Dermis blood vessel endothelial cell (primary cell): Measurements from ENCODE around the gene RNF208. TPM values are rescaled to one million over a fixed set of nuclear protein-coding genes. Genes with fewer than 3 reads are reported as not detected.

ENCODE experiments used
- DNase-seq: peaks from one replicate; pipeline ENCODE4 v3.0.0; 2010
- total RNA-seq: library from RNA; depleted of rRNA; stranded (reverse); fragments of >200 nt; gene quantifications from 2 replicates; pipeline ENCODE4 v1.2.3, GENCODE V29; 2014

Gene RNF208
- total RNA-seq, 1 donor from 2014 or later, result not detected

DNA sequence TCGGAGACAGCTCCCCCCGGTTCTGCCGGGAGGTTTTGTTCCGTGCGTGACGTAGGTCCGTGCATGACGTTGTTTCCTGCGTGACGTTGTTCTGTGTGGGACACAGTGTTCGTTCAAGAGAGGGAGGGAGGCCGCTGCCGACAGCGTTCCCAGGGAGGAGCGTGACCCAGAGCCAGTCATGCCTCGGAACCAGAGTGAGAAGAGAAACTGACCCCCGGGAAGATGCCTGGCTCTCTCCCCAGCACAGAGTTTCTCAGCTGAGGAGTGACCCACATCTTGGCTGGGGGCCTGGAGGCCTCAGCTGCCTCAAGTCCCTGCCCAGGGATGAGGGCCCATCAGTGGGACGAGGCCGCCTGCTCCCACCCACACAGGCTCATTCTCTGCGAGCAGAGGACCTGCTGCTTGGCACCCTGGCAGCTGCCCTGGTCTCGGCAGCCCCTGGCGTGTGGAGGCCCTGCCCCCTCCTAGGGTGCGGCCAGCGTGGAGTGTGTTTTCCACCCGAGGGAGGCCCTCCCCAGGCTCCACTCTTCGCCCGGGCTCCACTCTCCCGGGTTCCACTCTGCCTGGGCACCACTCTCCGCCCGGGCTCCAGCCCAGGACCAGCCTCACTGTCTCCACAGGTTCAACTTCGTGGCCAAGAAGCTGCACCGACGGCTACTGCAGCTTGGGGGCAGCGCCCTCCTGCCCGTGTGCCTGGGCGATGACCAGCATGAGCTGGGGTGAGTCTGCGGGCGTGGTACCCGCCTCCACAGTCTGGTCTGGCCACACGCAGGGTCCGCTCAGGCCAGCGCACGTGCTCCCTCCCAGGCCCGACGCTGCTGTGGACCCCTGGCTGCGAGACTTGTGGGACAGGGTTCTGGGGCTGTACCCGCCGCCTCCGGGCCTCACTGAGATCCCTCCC is 8.6 kb downstream of the RNF208 start:
- DNase-seq, result no peak

DNA sequence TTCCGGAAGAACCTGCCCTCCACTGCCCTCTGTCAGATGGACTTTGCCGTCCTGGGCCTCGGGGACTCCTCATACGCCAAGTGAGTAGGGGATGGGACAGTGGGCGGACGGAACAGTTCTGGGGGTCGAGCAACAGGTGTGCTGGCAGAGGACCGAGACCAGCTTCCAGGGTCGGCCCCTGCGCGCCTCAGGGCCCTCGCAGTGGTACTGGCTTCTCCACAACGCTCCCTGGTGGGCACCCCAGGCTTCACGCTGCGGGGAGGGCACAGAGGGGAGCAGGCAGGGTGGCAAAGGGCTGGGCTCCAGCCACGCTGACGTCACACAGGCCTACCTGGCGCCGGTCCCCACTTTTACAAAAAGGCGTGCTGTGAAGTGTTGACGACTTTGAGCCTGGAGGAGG is 9.5 kb downstream of the RNF208 start:
- DNase-seq, result no peak

DNA sequence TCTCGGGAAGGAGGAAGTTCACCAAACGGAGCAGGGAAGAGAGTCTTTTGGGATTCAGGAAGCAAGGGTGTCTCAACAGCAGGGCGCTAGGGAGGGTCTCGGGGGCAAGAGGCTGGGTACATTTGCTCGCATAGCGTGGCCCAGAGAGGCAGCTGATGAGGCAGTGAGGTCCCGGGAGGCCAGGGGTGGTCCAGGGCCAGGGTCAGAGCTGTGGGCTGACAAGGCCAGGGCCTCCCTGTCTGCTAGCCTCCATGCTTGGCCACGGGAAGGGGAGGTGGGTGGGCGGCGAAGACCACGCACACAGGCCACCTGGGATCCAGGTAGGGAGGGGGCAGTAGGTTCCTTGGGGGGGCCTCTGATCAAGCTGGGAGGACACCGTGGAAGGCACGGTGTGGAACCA is 10.5 kb downstream of the RNF208 start:
- no peak for DNase-seq

DNA sequence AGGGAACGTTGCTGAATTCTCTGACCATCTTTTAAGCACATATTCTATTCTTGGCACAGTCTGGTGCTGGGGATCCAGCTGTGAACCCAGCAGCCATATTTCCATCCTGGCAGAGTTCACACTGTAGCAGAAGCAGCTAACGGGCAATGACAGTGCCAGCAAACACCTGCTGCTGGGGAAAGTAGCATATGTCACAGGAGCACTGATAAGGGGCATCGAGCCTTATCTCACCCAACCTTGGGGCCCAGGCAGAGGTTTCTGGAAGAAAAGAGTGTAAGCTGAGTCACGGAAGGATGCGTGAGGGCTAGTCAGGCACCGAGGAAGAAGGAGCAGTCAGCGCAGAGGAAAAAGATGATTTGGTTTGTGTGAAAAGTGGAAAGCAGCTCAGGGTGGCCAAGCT is 15.4 kb downstream of the RNF208 start:
- no peak for DNase-seq

DNA sequence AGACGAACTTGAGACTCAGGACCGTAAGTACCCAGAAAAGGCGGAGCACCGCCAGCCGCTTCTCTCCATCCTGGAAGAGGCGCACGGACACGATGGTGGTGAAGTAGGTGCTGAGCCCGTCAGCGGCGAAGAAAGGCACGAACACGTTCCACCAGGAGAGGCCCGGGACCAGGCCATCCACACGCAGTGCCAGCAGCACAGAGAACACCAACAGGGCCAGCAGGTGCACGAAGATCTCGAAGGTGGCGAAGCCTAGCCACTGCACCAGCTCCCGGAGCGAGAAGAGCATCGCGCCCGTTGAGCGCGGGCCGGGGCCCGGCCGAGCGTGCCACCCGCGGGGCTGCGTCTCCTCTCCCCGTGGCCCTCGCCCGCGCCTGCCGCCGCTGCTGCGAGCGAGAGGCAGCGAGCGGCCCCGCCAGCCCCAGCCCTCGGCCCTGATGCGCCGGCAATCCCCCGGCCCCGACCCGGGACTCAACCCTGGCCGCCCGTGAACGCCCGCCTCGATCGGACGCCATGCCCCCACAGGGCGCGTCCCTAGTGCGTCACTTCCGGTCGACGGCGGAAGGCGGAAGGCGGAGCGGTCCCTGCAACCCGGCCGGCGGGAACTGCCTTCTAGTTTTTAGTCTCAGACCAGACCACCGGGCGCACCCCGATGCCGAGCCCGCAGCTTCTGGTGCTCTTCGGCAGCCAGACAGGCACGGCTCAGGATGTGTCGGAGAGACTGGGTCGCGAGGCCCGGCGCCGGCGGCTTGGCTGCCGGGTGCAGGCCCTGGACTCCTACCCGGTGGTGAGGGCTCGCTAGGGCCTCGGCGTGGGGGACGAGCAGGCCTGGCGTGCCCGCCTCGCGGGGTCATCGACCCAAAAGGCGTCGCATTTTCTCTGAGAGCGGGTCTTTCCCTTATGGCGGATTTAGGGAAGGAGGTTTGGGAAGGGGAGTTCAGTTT is 16.6 kb downstream of the RNF208 start, which contains the start of the genes NDOR1 and TMEM203:
TSS of gene NDOR1 (plus strand) at position 575 of the 944 bp plus-strand sequence. CDS start at position 653, 78 bp downstream.
TSS of gene TMEM203 (minus strand) at position 523 of the 944 bp plus-strand sequence. CDS start at position 289, 234 bp downstream.
- peak; percentile 91 for DNase-seq

DNA sequence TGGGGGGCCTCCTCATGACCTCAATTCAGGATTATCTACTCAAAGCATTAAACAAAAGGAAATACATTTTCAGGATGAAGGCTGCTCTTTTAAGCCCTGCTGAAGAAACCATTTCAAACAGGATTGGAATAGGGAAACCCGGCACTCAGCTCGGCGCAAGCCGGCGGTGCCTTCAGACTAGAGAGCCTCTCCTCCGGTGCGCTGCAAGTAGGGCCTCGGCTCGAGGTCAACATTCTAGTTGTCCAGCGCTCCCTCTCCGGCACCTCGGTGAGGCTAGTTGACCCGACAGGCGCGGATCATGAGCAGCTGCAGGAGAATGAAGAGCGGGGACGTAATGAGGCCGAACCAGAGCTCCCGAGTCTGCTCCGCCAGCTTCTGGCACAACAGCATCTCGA is 17.3 kb downstream of the RNF208 start:
- DNase-seq, result no peak

DNA sequence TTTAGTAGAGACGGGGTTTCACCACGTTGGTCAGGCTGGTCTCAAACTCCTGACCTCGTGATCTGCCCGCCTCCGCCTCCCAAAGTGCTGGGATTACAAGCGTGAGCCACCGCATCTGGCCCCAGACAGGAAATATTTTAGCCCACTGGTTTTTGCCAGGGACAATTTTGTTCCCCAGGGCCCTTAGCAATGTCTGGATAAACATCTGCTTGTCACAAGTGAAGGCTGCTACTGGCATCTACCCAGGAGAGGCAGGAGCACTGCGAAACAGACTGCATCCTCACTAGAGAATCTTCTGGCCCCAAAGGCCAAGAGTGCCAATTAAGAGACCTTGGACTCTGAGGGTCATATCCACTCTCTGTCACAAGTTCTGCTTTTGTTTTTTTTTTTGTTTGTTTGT is 19.1 kb downstream of the RNF208 start:
- DNase-seq, result no peak

DNA sequence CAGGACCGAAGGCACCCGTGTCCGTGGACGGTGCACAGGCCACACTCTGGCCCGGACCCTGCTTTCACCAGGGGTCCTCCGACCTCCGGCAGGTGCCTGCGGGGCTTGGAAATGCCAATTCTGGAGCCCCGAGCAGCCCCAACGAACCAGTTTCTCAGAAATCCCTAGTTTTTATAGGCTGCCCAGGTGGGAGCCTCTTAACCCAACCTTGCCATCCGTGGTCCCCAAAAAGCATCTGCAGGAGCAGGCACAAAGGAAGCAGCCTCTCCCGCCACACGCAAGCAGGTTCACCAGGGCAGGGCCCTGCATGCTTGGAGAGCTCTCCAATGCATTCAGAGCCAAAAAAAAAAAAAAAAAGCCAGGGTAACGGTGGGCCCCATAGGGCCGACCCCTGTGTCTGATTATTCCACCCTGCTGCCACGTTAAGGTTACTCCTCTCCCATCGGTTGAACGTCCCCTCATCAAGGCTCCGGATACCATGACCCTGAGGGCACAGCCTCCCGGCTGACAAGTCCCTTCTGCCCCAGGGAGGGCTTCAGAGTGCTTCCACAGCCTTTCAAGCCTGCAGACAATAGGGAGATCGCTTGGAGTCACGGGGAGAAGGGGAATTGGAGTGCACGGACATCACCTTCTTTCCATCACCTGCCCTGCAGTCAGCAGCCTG is 20.7 kb downstream of the RNF208 start:
- DNase-seq, result no peak

DNA sequence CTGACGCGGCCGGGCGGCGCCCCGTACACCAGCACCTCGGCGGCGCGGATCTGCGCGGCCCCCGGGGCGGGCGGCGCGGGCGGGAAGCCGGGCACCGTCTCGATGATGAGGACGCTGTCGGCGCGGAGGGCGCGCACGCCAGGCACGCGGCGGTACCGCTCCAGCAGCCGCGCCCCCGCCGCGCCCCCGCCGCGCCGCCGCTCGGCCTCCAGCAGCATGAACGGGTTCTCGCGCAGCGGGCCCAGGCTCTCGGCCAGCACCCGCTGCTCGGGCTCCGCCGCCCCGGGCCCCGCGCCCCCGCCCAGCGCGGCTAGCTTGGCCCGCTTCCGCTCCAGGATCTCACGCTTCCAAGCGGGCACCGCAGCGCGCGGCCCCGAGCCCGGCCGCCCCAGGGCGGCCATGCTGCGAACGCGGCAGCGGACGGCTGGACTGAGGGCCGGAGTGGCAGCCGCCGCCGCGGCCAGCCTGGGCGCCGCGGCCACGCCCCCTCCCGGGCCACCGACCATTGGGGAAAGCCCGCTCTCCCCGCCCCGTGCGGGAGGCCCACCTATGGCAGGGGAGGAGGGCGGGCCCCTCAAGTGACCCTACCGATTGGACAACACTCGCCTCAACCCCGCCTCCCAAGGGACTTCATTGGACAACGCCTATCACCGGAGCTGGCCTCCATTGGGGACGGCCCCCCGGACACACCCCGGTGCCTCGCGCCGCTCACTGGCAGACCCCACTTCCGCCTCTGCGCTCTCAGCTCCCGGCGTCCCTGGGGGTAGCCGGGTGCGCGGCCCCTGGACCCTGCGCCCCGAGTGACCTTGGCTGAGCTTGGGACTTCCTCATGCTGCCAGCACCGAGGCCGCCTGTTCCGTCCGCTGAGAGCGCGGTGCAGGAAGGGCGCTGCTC is 21.5 kb downstream of the RNF208 start, which contains the start of gene TPRN:
TSS of gene TPRN (minus strand) at position 431 of the 894 bp plus-strand sequence. CDS start at position 401, 30 bp downstream.
- DNase-seq, result peak; percentile 99

DNA sequence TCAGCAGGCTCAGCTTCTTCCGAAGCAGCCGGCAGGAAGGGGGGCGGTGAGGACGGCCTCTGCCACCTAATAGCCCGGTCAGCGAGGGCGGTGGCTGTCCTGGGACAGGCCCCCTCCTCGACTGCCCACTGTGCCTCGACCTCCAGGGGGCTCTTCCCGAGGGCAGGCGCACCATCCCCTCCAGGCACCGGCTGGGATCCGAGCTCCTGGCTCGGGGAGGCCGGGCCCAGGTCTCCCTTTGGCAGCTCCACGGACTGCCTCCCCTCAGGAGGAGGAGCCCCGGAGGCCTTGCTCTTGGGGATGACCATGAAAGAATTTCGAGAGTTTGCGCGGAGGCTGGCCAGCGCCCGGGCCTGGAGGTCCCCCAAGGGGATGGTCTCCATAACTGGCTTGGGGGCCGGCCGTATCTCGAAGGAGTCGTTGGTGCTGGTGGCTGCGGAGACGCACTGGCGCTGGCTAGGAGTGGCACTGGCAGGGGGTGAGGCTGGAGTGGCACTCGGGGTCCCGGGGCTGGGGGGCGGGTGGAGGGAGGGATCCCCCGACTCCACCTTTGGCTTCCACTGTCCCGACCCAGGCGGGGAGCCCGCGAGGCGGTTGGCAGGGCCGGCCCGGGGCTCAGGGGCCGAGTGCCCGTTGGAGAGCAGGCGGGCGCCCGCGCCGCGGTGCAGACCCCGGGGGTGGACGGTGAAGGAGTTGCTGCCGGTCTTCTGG is 22.5 kb downstream of the RNF208 start:
- no peak for DNase-seq

DNA sequence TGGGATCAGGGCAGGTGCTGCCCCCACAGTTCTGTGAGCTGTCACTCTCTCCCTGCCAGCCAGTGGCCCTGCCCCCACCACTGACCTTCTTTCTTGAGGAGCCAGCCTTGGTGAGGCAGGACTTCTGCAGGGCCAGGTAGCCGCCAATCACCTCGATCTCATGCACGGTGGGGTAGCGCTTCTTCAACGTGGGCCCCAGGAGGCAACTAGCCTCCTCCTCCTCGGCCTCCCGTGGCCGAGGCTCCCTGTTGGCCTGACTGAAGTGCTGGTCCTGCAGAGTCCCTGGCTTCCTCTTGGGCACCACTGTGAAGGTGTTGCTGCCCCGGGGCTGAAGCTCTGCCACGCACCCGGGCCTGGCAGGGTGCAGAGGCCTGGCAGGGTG is 23.1 kb downstream of the RNF208 start:
- no peak for DNase-seq

DNA sequence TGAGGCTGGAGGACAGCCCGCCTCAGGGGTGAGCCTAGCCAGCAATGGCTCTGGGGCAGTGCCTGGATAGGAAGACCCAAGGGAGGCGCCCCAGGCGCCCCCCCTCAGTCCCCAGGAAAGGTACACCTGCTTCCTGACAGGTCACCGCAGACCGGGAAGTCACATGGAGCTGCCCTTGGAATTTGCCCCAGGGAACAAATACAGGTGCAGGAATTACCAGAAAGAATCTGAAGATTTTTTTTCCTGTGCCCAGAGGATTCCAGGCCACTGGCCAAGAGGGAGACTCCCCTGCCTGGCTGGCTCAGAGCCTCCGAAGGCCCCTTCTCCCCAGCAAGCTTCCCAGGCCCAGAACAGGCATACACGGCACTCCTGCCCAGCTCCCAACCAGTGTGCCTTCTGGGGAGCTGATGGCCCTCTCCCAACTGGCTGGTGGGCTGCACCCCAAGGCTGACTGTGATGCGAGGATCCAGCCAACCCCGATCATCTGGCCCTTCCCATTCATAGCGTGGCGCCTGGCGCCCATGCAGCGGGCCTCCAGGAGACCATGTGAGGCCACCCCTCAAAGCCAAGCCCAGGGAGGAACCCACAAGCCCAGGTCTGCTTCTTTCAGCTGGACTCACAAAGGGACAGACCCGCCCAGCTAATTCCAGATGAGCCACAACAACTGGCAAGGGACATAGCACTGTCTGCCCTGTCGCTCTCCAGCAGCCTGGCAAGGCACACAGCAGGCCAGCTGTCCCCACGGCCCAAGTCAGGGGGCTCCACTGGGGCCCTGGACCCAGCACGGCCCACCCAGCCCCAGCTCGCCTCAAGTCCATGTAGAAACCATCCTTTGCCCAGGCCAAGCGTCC is 23.8 kb downstream of the RNF208 start:
- no peak for DNase-seq

DNA sequence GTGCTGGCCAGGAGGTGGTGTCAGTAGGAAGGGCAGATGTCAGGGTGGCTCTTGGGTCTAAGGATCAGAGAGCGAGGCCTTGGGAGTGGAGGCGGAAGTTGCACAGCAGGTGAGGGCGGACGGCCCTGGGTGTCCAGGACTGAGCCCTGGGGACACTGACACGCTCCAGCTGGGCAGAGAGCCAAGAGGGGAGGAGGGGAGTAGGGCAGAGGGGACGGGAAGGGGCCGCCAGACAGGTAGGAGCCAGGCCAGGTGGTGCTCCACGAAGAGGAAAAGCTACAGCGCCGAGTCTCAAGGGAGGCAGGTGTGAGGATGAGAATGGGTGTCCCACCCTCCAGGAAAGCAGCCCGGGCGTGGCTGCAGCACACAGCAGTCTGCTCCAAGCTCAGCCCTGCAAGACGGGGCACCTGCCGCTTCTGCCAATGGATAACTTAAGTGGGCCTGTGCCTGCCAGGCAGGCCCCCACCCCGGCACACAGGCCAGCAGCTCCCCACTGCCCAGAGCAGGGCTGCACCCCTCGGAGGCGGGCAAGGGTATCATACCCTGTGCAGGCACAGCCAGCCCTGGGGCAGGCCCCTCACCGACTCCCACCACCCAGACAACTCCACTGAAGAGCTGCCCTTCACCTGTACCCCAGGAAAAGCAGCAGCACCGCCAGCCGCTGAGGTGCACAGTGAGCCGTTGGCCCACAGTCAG is 26.4 kb downstream of the RNF208 start:
- no peak for DNase-seq

DNA sequence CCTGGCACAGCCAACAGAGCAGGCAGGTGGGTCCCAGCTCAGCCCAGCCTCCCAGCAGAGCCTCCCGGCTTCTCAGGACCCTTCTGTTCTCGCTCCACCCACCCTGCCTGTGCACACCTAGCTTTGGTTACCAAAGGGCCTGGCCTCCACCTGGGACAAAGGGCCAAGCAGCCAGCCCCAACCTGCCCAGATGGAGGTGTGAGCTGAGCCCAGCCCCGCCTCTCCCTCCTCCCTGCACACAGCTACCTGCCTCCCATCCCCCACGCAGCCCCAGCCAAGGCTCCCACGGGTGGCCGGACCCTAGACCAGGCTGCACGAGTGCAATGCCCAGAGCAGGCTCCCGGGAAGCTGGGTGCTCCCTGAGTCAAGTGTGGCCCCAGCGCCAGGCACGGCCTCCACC is 27.1 kb downstream of the RNF208 start:
- DNase-seq, result no peak

DNA sequence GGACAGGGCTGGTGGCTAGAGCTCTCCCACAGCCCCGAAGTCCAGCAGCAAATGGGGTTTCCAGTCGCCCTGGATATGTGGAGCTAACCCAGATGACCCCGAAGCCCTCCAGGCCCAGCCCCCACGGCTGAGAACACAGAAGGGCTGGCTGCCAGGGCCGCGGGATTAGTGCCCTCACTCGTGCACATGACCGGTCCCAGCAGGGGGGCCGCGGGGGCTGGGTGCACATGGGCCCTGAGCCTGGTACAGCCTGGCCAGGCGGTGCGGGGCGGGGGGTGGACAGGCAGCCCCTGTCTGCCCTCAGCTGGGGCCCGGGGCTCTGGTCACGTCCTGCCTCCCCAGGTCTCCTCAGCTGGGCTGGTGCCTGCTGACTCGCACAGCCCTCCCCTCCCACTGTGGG is 27.7 kb downstream of the RNF208 start:
- no peak for DNase-seq

DNA sequence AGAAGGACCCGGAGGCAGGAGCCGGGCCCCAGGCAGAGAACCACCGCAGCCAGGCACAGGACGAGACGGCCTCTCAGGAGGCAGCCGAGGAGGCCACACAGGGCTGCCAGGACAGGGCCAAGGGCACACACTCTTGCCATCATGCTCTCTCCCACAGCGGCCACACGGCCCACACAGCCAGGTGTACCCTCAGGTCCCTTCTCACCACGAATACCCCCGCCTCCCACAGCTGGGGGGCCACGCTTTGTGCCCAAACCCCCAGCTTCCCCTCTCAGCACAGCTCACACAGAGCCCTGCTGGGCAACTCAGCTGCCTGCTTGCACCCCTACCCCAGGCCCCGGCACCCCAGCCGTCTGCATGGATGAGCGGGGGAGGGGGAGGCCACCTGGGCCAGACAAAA is 28.3 kb downstream of the RNF208 start:
- DNase-seq, result no peak

DNA sequence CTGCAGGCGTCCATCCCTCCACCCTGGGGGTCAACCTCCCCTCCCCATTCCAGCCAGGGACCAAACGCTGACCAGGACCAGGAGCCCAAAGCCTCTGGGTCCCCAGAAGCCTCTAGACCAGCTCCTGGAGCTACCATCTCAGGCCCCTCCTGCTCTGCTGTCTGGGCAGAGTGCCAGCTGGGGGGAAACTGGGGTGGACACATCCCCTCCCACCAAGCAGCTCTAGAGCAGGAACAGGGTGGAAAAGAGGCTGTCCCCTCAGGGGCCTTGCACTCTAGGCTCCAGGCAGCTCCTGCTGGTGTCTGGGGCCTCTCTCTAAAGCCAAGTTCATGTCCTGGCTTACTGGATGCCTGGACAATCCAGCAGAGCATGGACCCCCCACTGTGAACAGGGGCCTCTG is 29.2 kb downstream of the RNF208 start:
- DNase-seq, result no peak

DNA sequence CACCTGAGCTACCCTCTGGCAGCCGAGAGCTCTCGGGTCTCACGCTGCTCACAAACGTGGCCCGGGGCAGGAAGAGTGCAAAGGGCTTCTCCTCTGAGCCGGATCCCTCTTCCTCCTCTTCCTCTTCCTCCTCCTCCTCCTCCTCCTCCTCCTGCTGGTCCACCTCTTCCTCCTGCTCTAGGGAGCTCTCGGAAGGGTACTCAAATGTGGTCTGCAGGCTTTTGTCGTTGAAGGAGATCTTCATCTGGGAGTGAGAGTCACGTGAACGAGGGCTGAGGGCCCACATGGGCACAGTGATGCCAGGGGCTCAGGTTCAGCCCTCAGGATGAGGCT is 29.6 kb downstream of the RNF208 start:
- no peak for DNase-seq

DNA sequence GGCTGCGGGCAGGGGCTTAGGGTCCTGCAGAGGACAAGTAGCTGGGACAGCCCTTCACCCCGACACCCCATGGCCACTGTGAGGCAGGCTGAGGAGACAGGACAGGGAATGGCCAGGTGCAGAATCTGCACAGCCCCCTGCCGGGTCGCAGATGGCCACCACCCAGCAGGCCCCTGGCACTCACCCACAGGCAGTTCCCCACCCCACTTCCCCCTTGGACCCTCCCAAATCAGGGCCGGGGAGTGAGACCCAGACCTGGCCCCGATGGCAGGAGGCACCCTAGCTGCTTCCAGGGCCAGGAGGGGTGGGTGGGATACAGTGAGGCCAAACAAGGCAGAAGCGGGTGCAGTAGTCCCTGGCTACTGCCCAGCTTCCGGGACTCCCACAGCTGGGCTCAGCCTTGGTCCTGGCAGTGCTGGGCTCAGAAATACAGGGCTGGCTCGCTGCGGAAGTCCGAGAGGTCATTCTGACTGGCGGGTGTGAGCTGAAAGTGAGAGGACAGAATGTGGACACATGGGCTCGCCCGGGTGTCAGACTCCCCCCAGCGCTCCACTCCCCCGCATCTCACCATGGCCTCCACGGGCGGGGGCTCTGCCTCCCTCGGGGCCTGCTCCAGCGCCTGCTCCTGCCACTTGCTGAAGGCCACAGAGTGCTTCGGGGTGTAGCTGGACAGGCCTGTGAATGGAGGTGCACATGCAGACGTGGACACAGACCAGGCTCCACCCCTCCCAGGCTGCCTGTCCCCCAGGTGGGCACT is 30.2 kb downstream of the RNF208 start:
- DNase-seq, result no peak
